ENCODE data around the gene LRRC8C.
A peak's percentile ranks its signal among the peaks of the same experiment; 100 is the strongest.

Gene LRRC8C

DNA sequence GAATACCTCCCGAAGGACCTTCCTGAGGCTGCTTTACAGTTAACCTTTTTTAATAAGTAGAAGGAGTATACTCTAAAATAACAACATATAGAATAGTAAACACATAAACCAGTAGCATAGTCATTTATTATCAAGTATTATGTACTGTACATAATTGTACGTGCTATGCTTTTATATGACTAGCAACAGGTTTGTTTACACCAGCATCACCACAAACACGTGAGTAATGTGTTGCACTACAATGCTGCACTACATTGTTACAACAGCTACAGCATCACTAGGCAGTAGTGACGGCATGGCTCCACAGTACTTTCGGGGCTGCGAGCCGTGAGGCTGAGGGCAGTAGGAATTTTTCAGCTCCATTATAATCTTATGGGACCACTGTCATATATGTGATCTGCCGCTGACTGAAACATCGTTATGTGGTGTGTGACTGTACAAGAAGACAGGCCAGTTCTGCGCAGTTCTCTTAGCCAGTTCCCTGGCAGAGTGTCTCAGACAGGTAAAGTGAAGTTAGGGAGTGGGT lies 105.1 kb downstream of the LRRC8C start:
- DNase-seq = no peak

DNA sequence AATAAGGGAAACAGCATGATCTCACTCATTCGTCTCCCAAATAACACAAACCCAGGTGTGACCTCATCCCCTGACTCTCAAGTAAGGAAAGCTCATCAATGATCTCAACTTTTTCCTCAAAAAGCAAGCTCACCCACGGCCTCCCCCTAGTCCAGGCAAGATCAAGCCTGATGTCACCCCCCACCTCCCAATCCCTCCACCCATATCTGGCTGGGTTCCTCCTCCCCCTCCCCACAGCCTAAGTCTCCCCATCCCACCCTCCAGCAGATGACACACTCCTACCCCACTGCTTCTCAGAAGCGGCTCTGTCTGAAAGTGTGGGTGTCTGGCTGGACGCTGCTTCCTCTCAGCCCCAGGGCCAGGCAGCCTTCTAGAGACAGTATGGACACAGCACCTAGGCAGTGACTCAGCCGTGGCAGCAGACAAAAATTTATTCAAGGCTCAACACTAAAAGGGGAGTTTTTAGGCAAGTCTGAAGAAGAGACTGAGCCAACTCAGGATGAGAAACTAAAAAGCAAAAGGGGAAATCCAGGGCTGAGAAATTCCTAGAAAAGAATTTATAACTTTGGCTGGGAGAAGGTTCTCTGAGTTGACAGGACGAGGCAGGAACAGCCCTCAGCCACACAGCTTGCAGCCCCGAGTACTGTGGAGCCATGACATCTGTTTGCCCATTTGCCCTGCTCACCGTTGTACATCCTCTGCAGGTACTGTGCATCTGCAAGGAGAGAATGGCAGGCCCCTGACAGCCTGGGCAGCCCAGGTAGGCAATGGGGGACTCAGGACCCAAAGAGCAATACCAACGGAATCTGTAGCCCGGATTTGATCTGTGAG lies 106.3 kb downstream of the LRRC8C start:
- no peak for DNase-seq

DNA sequence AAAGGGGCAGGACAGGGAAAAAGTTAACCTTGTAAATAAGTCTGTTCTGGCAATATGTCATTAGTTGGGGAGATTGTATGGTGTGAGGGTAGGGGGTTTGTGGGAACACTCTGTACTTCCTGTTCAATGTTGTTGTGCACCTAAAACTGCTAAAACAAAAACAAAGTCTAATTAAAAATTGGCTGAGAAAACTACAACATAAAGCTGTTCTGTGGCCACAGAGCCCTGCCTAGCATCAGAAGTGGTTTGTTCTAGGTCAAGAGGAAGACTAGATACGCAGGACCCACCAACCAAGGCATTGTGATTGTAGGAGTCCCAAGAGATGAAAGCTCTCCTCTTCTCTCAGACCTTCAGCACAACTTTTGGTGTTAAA lies 106.9 kb downstream of the LRRC8C start:
- DNase-seq = no peak

DNA sequence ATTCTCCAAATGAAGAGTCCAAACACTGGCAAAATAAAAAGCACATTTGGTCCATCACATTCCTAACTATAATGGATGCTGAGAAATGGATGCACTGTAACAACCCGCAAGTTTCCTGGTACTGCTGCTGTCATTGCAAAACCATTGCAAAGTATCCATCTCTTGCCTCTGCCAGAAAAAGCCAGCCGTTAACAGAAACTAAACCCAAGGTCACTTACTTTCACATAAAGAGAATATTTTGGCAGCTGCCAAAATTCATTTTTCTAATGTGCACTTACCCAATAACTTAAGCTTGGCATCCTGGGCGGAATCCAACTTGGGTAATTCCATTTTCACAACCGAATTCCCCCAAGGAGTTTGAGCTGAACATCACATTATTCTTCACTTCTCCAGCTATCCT lies 110.9 kb downstream of the LRRC8C start:
- DNase-seq = no peak

DNA sequence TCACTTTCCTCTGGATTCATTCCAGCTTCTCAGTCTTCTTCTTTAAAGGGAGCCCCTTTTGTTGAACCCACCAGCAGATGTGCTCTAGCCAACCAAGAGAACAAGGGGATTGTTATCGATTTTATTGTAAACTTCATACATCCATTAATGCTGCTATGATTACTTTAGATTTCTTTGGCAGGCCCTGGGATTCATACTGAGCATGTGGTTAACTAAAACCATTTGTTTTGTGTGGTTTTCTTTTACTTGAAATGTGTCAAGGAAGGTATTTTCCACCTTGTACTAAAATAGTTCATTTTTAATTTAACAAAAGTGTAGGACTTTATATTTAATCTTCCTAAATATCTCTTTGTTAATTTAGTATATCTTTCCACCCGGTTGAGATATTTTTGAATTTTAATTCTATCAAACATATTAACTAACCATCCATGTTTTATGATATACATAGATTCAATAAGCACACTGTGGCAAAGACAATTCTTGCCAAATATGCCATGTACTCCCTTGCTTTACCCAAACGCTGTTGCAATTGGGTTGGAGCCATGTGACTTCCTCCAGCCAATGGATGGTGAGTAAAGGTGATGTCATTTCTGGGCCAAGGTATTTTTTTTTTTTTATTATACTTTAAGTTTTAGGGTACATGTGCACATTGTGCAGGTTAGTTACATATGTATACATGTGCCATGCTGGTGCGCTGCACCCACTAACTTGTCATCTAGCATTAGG lies 113.7 kb downstream of the LRRC8C start:
- DNase-seq = no peak

DNA sequence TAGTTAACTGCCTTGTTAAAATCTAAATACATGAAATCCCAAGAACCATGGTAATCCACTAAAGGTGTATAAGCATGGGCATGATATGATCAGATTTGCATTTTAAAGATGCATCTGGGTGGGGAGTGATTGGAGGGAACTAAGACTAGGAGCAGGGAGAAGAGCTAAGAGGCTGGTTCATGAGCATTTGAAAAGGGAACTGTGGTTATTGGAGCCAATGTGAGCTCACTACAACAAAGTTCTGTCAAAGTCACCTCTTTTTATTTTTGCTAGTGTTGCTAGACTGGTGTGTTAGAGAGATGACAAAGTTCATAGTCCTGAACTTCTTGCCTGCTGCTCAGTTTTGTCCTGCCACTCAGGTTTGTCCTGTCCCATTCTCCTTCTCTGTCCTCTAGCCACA lies 120.8 kb downstream of the LRRC8C start:
- no peak for DNase-seq

DNA sequence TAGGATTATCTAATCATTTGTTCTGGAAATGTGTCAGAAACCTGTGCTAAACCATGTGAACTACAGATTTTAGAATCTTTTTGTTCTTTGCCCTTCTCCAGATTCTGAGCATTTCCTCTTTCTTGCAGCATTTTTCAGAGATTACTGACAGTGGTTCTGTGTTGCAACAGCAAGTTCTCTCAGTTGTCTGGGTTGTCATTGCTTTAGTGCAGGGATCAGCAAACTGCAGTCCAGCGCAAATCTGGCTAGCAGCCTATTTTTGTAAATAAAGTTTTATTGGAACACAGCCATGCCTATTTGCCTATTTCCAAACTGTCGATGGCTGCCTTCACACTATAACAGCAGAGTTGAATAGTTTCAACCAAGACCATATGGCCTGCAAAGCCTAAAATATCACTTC lies 121.6 kb downstream of the LRRC8C start:
- DNase-seq = no peak

DNA sequence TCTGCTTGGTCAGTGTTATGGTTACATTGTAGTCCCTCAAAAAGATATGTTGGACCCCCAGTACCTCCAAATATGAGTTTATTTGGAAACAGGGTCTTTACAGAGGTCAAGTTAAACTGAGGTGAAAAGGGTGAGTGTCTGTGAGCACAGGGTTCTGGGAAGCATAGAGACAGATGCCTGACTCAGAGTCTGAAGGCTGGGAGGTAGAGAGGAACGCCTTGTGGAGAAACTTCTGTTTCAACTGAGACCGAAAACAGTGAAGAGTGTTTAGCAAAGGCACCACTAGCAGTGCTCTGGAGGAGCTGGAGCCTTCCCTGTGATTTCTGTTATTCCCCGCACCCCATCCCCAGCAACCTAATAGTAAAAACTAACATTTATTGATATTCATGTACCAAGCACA lies 122.7 kb downstream of the LRRC8C start:
- no peak for DNase-seq

DNA sequence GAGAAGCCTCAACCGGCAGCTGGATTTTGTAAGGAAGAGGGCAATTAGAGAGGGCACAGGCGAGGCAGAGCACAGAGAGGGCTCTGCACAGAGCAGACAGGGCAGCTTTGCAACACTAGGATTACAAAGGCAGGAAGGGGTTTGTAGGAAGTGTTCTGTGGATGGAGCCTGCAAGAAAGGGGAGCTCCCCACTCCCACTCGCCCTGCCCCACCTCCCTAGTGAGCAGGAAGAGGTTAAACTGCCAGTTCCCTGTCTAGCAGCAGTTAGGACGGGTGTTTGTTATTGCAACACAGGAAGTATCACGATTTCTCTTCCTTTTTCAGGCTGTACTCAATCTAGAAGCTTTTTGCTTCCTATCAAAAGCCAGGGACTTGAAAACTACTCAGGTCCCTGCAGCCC lies 124.6 kb downstream of the LRRC8C start:
- DNase-seq = peak; percentile 49

DNA sequence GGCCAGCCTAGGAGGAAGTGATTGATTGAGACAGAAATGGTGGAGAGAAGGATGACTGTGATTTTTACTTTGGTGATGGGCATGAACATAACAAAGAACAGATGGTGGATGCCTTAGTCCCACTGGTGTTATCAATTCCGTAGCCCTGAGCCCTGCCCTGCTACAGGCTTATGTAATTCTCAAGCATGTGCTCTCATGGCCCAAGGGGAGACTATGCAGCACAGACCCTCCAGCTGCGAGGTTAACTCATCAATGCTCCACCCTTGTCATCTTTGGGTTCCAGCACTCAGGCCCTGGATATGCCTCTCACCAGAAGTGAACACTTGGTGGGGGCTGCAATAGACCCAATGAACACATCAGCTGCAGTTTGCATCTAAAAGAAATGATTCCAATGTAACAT lies 125.2 kb downstream of the LRRC8C start:
- no peak for DNase-seq

DNA sequence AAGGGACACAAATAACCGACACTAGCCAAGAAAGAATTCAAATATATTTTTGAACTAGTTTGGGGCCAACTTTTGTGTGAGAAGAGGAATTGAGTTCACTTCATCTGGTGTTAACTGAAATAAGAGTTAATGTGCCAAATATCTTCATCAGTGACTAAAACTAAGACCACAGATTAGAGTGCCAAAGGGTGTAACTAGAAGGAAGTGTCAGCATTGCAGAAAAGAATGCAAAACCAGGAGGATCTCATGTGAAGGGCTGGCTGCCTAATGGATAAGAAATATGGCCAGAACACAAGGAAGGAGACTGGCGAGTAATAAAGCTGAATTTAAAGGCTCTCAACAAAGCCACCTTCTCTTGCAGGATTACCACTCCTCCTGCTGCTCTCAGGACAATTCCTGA lies 126.1 kb downstream of the LRRC8C start:
- DNase-seq = no peak

DNA sequence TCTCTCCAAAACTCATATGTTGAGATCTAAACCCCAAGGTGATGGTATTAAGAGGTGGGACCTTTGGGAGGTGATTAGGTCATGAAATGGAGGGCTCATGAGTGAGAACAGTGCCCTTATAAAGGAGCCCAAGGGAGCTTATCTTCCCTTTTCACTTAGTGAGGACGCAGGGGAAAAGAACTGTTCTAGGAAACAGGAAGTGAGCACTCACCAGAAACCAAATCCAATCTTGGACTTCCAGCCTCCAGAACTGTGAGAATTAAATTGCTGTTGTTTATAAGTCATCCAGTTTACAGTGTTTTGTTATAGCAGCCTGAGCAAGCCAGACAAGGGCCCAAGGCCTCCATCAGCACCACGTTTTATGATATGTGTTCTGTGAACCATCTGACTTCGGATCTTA lies 127.6 kb downstream of the LRRC8C start:
- no peak for DNase-seq

DNA sequence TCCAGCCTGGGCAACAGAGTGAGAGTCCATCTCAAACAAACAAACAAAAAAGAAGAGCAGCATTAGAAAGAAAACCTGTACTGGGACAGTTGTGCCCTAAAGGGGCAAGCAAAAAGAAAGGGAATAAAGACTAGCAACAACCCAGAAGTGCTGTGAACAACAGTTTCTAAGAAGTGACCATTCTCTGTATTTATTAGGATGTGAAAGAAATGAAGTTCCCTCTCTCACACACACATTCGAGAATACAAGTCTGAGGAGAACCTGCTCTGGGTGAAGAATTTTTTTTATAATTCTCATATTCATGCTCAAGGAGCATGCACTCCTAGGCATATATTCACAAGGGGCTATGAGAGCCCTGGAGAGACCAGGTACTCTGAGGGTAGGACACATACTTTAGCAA lies 128.4 kb downstream of the LRRC8C start:
- no peak for DNase-seq

DNA sequence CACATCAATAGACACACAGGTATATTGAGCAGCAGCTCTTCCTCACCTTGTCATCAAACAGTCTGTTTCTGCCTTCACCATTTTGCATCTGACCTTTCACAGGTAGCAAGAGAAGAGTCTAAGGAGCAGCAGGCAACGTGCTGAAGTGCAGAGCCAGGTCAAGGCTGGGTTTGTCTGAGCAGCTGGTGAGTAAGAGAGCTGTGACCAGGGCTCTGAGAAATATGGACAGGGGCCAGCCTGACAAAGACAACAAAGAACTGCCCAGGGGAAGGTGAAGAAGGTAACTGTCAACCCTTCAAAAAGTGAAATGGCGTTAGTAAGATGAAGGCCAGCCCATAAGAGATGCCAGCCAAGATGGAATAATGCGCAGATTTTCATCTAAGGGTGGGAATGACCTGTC lies 129.0 kb downstream of the LRRC8C start:
- no peak for DNase-seq

DNA sequence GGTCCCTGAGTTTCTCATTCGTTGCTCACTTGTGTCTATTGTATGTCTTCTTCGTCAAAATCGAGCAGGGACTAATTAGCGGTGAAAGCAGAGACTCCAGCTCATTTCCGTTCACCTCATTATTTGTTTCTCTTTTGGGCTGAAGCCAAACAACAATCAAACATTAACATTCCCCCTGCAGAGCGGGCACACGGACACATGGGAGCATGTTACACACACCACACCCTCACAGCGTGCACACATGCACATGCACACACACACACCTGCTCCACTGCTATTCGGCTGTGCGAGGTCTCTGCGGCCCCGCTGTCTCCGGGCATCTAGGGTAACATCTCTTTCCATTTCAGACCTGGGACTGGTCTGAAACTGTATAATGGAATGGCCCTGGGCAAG lies 129.5 kb downstream of the LRRC8C start:
- no peak for DNase-seq

DNA sequence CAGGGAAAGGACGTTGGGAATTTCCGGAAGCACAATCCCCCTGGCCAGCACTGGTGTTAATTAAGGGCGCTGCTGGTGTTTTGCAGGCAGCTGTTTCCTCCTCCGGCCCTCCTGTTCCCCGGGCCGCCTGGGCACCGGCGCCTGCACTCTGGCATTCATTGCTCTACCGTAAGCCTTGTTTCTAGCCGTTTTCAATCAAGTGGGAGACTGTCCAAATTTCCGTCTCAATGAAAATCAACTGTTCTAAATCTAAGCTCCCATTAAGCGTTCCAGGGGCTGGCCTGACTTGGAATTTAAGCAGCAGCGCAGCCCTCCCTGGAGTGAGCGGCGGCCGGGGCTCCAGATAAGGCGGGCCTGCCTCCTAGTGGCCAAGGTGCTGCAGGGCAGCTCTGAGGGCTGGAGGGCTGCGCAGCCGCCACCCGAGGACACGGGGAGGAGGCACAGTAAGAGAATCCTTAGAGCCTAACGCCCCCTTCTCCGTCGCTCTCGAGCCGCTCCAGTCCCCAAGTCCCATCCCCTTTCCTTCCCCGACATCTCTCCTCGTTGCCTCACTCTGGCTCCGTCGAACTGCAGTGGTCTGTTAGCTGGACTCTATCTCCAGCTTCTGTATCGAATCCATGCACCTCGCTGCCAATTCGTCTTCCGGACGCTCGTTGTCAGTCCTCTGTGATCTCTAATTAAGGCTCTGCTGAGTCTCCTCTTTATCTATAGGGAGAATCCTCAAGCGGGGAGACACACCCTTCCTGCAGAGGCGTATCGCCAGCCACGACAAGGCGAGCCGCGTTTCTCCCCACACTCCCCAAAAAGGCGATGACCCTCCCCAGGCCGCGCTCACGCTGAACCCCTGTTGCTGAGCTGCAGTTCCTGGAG lies 130.1 kb downstream of the LRRC8C start:
- peak; percentile 91 for DNase-seq

DNA sequence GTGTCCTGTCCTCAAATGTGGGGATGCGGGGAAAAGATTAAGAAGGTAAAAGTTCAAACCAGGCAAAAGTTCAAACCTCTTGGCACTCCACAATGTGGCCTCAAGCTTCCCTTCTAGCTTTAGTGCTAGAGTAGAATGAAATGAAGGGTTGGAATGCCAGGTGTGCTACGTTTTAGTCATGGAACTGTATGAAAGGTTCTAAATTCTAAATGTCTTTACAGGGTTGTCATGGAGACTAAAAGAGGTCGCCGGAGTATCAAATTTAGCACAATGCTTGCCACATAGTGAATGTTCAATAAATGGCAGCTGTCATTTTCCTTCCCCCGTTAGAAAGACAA lies 130.7 kb downstream of the LRRC8C start:
- DNase-seq = no peak

DNA sequence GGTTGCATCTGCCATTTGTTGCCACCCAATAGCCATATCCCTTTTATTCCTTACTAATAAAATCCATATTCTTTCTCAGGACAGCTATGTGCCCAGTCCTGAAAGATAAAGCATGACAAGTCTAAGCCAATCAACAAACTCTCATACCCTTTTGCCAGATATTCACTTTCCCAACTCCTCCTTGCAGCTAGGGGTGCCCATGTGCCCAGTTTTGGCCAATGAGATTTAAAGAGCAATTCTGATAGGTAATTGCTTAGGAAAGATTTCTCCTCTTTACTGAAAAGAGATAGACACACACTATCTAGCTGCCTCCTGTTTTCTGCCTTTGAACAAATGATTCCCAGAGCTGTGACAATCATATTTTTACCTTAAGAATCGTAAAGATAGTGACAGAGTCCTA lies 132.9 kb downstream of the LRRC8C start:
- no peak for DNase-seq

DNA sequence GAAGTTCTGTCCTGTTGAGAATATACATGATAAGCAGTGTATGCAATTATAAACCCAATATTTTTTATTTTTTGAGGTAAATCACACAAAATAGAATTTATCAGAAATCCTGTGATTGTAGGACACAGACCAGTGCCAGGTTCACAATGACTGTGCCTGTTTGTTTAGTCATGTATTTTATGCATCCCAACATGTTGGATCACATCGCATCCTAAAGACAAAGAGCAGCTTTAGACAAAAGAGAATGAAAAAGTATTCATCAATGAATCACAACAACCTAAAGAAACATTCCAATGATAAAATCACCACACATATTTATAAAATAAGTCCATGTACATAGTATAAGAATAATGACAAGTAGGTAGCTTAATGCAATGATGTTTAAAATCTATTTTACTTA lies 134.7 kb downstream of the LRRC8C start:
- DNase-seq = no peak

Measured in right hindlimb (tissue), 1 donor.